Kidney tubule cell (primary cell): ENCODE data around the gene TPSB2.
"Not testable (repeated sequence)": the region's sequence is repeated elsewhere in the genome, so short reads cannot be mapped to it uniquely, and the experiment has no call there.

Experiments used
- DNase-seq: peaks from one replicate; pipeline ENCODE4 v3.0.0-alpha.2; 2018; ENCODE audit warnings: low spot score

TPSB2 gene

DNA sequence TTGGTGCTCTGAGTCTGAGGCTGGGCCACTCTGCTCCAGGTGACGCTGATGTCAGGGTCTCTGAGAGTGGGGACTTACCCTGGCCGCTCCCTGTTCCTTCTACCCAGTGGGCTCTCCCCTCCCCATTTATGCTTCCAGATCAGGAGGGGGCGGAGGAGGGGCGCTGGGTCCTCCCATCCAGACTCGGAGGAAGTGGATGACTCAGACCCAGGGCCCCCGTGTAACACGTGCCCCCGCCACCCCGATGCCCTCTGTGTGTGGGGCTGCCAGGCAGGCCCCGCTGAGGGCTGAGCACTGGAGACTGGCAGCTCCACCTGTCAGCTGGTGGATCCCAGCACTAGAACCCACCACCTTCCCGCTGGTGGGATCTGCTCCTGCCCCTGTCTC lies at the start of gene TPSB2:
Gene TPSB2 (minus strand): TSS at position 101 of the 387 bp plus-strand sequence. CDS start 233 bp downstream, outside the sequence.
- DNase-seq = not testable (repeated sequence)

DNA sequence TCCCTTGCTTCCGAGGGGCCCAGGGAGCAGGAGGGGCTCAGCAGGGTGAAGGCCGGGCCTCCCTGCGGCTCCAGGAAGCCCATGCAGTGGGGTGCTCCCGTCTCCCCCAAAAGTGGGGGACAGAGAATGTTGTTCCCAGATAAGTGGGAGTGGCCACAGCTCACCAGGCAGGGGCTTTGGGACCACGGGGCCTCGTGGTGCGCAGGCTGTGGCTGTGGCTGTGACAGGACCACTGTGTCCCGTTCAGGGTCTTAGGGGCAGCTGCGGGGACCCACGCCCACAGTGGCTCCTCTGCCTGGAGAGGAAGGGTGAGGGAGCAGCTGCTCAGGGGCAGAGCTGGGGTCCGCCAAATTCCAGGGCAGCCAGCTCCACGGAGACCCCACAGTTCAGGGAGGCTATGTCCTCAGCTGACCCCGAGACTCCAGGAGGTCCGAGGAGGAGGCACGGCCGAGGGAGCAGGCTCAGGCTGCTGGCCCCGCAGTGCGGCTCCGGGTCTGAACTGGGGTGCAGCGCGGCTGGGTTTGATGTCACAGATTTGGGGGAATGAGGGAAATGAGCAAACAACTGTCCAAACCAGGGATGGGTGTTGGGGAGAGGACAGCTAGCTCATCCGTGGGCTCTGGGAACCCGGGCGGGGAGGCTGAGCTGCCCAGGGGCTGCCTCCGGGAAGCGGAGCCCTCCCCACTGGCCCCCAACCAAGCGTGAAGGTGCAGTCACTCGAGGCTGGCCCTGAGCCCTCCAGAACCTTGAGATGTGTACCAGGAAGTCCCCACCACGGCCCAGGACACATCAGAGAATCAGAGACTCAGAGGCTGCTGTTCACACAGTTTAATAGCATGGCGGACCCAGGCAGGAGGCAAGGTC lies 49.3 kb upstream of the TPSB2 start:
- no peak for DNase-seq

DNA sequence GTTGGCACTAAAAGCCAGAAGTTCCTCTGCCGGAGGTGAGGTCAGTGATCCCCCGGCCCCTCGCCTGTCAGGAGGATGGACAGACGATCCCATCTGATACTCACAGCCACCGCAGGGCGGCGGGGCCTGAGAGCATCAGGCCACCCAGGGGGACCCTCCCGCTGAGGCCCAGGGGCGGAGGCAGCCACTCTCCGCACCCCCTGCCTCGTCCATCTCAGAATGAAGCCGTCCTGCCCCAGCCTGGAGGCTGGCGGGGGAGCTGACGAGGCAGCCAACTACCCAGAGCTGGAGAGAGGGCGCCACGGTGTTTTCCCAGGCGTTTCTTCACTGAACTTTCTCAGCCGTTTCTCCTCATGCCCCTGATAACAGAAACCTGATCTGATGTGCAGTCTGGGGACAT lies 48.5 kb upstream of the TPSB2 start:
- no peak for DNase-seq

DNA sequence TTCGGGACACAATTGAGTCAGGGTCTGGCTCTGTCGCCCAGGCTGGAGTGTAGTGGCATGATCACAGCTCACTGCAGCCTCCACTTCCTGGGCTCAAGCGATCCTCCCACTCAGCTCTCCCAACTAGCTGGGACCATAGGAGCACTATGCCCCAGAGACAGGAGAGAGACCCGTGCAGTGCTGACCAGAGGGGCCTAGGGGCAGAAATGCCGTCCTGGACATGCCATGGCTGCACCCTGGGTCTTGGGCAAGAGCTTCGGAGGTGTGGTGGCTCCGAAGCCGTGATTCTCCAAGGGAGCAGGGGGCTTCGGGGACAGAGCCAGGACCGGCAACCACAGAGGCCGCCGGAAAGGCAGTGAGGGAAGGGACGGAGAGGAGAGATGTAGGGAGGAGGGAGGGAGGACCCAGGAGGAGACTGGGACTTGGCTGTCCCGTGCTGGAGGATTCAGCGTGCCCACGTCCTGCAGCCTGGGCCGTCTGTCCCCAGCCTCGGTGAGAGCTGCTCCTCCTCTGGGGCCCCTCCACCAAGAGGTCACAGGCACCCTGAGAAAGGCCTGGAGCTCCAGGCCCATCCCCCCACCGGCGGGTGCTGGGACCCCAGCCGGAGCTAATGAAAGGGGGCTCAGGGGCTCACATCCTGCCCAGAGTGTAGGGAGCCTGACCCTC lies 47.8 kb upstream of the TPSB2 start:
- no peak for DNase-seq

DNA sequence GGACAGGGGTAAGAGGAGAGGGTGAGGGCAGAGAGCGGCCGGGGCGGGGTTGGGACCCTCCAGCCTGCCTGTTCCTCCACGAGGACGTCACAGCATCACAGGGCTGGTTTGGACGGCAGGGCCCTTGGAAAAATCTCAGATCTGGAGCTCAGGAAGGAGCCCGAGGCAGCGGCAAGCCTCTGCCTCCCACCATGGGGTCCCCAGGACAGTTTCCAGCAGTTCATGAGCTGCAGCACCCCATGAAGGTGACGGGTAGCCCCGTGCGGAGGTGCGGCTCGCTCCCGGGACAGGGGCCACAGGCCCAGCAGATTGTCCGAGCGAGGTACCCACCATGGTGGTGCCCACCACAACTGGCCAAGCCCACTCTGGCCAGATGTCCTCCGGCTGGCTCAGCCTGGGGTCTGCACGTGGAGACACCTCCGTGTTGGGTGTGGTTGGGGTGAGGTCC lies 47.2 kb upstream of the TPSB2 start:
- no peak for DNase-seq

DNA sequence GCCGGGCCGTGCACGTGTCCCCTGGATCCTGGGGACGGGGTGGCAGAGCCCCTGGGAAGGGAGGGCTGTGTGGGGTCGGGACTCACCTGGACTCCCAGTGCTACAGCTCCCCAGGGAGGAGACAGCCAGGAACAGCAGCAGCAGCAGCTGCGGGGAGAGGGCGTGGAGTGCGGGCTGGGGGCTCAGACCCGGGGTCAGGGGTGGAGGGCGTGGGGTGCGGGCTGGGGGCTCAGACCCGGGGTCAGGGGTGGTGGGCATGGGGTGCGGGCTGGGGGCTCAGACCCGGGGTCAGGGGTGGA lies 46.5 kb upstream of the TPSB2 start:
- no peak for DNase-seq

DNA sequence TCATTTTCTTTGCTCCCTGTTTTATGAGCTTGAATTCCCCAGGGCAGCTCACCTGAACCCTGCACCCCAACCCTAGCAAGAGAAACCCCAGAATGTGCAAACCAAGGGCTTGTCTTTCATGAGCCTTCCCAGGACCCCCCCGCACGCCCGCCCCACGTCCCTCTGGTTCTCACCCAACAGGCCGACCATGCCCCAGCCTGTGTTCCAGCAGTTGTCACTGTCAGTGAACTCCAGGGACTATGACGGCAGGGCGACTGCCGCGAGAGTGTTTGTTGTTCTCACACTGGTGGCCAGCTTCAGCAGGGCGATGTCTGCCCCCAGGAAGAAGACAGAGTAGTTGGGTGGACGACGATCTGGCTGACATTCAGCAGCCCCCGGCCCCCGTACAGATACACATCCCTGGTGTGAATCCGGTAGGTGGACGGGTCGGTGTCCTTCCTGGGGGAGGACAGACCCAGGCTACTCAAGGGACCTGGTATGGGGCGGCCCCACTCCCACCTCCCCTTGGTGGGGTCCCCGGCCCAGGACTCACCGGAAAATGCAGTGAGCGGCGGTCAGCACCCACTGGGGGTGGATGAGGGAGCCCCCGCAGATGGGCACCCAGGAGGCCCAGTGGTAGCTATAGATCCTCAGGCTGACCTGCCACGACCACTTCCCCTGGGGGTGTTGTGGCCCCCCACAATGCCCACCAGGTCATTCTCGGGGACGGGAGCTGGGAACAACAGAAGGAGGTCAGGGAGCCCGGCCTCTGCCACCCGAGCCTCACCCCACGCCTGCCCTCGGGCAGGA lies 46.0 kb upstream of the TPSB2 start:
- no peak for DNase-seq

DNA sequence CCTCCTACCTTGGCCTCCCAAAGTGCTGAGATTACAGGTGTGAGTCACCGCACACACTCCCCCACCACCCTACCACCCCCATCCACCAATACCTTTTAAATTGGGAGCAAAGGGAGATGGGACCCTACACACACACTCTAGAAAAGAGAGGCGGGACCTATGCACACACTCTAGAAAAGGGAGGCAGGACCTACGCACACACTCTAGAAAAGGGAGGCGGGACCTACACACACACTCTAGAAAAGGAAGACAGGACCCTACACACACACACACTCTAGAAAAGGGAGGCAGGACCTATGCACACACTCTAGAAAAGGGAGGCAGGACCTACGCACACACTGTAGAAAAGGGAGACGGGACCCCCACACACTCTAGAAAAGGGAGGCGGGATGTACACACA lies 44.8 kb upstream of the TPSB2 start:
- no peak for DNase-seq

DNA sequence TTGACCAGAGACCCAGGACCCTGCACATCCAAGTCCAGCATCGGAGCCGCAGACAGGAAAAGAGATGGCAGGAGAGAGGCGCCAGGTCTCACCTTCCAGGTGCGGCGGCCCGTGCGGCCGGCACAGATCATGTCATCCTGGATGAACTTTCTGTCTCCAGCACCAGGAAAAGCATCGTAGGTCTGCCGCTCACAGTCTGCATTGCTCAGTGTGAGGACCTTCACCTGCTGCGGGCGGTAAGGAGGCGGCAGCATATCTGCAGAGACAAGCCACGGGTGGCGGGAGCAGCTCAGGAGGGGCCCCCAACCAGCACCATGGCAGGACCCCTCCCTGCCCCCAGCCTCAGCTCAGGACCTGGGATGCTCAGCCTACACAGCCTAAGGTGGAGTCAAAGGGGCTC lies 43.8 kb upstream of the TPSB2 start:
- no peak for DNase-seq

DNA sequence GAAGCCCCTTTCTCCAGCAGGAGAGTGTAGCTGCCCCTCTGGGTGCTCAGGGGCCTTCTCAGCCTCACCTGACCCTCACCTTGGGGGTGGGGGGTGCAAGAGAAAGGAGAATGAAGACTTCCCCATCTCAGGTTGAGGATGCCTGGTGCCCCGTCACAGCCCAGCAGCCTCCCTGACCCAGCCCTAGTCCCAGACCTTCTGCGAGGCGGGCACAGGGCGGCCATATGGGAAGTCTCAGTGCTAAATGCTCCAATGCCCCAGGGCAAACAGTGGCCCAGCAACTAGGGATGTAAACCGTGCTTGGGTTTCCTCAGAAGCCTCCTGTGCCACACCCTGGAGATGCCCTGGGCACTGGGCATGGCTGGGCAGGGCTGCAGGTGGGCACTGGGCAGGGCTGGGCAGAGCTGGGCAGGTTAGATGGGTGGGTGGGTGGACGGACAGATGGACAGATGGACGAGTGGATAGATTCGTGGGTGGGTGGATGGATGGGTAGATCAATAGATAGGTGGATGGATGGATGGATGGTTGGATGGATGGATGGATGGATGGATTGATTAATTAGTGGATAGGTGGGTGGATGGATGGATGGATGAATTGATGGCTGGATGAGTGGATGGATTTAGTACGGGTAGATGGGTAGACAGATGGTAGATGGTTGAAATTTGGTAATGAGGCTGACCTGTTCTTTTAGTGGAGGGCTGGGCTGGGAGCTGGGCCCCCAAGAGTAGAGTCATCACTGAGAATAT lies 42.6 kb upstream of the TPSB2 start:
- no peak for DNase-seq

DNA sequence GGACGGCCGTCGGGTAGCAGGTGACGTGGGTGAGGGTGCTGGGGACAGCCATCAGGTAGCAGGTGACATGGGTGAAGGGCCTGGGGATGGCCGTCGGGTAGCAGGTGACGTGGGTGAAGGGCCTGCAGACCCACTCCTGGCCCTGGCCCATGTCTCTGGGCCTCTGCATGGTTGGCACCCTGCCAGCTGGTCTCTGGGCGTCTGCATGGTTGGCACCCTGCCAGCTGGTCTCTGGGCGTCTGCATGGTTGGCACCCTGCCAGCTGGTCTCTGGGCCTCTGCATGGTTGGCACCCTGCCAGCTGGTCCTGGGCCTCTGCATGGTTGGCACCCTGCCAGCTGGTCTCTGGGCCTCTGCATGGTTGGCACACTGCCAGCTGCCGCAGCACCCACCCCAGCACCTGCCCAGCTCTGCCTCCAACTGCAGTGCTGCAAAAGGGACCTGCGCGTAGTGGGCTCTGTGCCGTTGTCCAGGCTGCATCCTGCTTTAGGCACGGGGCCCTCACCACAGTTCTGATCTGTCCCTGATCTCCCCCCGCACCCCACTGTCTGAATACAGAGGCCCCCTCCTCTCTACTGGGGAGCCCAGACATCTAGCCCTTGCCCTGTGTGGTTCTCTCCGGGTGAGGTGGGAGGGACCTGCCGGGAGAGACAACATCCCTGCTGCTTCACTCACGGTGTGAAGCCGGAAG lies 41.9 kb upstream of the TPSB2 start:
- peak; percentile 27 for DNase-seq

DNA sequence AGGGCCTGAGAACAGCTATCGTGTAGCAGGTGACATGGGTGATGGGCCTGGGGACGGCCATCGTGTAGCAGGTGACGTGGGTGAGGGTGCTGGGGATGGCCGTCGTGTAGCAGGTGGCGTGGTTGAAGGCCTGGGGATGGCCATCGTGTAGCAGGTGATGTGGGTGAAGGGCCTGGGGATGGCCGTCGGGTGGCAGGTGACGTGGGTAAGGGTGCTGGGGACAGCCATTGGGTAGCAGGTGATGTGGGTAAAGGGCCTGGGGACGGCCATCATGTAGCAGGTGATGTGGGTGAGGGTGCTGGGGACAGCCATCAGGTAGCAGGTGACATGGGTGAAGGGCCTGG lies 41.4 kb upstream of the TPSB2 start:
- DNase-seq = no peak

DNA sequence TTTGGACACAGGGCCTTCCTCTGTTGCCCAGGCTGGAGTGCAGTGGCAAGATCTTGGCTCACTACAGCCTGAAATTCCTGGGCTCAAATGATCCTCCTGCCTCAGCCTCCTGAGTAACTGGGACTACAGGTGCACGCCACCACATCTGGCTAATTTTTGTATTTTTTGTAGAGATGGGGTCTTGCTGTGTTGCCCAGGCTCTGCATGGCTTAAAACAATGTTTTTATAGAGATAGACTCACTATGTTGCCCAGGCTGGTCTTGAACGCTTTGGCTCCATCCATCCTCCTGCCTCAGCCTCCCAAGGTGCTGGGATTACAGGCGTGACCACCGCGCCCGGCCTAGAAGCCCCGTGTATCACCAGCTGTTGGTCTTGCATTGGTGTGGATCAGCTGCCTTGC lies 39.4 kb upstream of the TPSB2 start:
- not testable (repeated sequence) for DNase-seq

DNA sequence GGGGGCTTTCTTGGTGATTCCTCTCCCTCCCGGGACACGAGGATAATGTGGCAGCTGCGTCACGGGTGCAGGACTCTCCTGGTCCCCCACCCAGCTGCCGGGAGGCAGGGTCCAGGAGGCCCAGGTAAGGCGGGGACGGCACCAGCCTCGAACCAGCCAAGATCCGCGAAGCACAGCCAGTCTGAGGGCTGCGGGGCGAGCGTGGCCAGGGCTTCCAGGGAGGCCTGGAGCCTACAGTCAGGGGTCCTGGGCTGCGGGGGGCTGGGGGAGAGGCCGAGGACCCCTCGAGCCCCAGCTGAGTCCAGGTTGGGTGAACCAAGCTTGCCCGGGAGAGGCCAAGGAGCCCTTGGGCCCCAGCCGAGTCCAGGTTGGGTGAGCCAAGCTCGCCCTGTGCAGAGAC lies 35.8 kb upstream of the TPSB2 start:
- DNase-seq = no peak

DNA sequence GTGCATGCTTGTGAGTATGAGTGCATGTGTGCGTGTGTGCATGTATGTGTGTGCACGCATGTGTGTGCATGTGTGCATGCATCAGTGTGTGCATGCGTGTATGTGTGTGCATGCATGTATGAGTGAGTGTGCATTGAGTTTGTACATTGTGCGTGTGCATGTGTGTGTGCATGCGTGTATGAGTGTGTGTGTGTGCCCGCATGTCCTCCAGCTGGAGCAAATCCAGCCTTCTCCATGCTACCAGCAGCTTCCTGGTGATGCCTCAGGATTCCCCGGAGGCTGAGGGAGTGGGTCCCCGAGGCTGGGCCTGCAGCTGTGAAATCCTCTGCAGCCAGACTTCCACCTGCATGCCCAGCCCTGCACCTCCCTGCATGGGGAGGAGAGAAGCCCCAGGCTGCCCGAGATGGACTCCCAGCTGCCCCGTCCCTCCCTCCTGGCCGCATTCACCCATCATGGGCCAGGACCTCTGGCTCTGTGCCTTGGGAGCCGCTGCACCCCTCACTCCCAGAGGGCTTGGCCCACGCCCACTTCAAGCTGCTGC lies 35.2 kb upstream of the TPSB2 start:
- no peak for DNase-seq

DNA sequence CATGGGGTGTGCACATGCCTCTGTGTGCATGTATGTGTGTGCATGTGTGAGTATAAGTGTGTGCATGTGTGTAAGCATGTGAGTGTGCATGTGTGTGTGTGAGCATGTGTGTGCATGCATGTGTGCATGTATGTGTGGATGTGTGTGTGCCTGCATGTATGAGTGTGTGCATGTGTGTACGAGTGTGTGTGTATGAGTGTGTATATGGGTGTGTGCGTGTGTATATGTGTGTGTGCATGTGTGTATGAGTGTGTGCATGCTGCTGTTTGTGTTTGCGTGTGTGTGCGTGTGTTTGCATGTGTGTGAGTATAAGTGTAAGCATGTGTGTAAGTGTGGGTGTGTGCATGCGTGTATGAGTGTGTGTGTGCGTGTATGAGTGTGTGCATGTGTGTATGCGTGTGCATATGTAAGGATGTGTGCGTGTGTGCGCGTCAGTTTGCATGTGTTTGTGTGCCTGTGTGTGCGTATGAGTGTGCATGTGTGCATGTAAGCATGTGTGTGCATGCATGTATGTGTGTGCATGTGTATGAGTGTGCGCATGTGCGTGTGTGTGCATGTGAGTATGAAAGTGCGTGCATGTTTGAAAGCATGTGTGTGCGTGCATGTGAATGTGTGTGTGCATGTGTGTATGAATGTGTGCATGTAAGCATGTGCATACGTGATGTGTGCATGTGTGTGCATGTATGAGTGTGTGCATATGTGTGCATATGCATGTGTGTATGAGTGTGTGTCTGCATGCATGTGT lies 34.5 kb upstream of the TPSB2 start:
- no peak for DNase-seq

DNA sequence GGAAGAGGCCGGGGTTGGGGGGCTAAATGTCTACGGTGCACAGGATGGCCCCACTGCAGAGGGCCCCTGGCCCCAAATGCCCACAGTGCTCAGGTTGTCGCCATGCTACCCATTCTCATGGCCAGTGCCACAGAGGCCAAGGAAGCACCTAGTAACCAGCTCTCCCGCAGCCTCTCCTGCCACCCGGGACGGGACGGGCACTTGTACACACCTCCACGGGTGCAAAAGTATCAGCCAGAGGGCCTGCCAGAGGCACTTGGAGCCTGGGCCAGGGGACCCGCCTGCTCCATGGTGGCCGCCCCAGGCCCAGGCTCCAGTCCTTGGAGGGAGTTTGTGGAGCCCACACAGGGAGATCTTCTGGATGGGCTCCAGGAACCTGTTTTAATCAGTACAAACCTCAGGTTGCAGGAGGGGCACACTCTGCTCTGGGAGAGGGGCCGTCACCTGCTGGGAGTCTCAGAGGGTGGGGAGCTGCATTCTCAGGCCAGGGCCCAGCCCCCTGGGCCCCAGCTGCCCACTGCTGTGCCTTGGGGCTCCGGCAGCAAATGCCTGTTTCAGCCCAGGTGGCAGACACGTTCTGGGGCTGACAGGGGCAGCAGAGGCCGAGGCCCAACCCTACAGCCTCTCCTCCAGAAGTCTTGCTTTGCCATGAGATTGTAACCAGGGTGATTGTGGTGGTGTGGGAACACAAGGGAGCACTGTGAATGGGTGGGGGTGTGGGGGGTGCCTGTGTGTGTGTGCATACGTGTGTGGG lies 33.8 kb upstream of the TPSB2 start:
- DNase-seq = no peak

DNA sequence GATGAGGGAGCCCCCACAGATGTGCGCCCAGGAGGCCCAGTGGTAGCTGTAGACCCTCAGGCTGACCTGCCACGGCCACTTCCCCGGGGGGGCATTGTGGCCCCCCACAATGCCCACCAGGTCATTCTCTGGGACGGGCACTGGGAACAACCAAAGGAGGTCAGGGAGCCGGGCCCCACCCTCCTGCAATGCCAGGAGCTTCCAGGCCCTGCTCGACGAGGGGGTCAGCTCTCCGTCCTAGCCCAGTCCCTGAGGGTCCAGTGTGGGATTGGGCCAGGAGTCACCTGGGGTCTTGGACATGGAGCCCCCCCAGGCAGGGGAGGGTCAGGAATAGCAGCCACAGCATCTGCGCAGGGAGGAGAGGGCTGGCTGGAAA lies 32.9 kb upstream of the TPSB2 start:
- DNase-seq = no peak

DNA sequence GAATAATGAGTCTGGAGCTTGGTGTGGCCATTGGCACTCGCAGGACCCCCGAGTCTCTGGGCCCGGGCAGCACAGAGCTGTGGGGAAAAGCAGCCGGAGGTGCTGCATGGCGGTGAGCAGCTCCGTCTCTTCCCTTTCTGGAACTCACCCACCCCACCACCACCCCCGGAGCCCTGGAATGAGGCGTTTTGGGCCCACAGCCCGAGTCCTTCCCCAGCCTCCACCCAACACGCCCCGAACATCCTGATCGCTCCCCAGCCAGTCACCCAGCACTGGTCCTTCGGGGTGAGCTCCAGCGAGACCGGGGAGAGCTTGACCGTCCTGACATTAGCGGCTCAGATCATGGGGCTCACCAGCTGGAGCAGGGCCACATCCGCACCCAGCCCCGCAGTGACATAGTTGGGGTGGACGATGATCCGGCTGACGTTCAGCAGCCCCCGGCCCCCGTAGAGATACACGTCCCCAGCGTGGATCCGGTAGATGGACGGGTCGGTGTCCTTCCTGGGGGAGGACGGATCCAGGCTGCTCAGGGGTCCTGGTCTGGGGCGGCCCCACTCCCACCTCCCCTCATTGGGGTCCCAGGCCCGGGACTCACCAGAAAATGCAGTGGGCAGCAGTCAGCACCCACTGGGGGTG lies 32.3 kb upstream of the TPSB2 start:
- no peak for DNase-seq
